SK-N-SH treated with all-trans-retinoic acid at 6 μM for 48 hours (cell line): ENCODE measurements around the gene MYO1F.

Experiments
- PATZ1 ChIP-seq: fragments of 250-450 bp; sonication (Bioruptor Pico); IDR thresholded peaks from 2 replicates; pipeline ENCODE4 v1.8.0; 2020; ENCODE audit warnings: mild to moderate bottlenecking, moderate library complexity, borderline replicate concordance
- ZFP3 ChIP-seq: fragments of 250-450 bp; sonication (Bioruptor Pico); IDR thresholded peaks from 2 replicates; pipeline ENCODE4 v1.5.0; 2020; ENCODE audit warnings: mild to moderate bottlenecking, moderate library complexity

GRCh38 chr19:8504171-8504570, 73.1 kb downstream of the MYO1F start:
- TF ChIP-seq PATZ1 (CRISPR knock-in tag): no peak
- TF ChIP-seq ZFP3 (CRISPR knock-in tag): no peak
